Measurements from ENCODE around the gene RARRES2.

RARRES2 gene

DNA sequence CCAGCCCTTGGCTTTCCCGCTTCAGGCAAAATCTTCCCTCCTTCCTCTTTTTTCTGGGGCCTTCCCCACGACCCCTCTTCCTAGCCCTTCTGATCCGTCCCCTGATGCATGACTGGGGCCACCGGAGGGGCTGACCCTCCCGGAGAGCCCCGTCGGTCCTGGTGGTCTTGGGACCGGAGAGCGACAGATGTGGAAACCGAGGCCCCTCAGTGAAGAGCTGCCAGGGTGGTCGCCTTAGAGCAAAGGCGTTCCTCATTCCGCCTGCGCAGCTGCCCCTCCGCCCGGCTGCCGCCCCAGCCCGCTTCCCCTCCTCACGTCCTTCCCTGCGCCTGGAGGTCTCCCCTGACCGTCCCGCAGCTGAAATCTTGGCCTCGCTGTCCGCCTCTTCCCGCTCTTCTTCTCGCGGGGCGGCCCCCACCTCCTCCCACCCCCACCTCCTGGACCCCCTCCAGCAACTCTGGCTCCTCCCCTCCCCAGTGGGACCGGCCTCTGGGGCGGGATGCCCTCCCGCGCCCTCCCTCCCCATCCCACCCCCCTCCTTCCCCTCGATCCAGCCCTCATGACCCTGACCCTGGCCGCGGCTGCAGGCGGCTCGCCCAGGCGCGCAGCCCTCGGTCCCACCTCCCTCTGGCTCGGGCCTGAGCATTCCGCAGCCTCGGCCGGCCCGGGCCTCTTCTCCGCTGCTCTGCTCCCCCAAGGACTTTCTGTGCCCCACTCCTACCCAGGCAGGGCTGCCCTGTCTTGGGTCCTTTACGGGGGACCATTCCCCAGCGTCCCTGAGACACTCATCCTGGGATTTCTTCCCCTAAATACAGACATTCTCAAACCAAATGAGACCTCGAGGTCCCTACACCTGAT is at the start of gene RARRES2:
TSS of gene RARRES2 (minus strand) at position 367 of the 858 bp plus-strand sequence. CDS start 1,020 bp downstream, outside the sequence.
- TF ChIP-seq, protein P1, sequence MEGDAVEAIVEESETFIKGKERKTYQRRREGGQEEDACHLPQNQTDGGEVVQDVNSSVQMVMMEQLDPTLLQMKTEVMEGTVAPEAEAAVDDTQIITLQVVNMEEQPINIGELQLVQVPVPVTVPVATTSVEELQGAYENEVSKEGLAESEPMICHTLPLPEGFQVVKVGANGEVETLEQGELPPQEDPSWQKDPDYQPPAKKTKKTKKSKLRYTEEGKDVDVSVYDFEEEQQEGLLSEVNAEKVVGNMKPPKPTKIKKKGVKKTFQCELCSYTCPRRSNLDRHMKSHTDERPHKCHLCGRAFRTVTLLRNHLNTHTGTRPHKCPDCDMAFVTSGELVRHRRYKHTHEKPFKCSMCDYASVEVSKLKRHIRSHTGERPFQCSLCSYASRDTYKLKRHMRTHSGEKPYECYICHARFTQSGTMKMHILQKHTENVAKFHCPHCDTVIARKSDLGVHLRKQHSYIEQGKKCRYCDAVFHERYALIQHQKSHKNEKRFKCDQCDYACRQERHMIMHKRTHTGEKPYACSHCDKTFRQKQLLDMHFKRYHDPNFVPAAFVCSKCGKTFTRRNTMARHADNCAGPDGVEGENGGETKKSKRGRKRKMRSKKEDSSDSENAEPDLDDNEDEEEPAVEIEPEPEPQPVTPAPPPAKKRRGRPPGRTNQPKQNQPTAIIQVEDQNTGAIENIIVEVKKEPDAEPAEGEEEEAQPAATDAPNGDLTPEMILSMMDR (IDR thresholded peaks at IDR 0.05) = no peak

DNA sequence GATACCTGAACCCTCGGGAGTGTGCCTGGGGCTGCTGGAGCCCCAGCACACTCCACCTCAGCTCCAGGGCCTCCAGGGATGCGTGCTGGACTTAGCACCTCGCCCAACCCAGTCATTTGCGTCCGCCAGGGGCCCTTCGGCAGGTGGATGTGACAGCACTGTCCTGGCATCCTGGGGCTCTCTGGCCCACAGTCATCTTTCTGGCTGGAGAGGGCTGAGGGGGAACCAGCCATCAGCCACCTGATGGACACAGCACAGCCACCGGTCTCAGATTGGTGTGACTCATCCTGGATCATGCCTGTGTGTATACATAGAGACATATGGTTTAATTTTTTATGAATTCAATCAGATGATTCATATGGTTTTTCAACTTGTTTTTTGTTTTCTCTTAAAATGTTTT is 48.8 kb upstream of the RARRES2 start:
- TF ChIP-seq, protein P1 (IDR thresholded peaks at IDR 0.05) = no peak

DNA sequence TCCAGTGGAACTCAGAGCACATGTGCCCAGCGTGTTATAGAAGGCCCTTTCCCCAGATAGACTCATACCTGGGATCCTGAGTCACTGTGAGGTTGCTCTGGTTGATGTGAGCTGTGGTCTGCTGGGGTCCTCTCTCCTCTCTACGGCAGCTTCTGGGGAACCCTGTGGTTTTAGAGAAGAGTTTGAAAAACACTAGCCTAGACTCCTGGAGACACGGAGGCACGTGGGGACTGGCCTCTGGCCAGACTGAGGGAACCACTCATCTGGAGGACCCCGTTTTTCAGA is 48.0 kb upstream of the RARRES2 start:
- TF ChIP-seq, protein P1 (IDR thresholded peaks at IDR 0.05) = no peak

DNA sequence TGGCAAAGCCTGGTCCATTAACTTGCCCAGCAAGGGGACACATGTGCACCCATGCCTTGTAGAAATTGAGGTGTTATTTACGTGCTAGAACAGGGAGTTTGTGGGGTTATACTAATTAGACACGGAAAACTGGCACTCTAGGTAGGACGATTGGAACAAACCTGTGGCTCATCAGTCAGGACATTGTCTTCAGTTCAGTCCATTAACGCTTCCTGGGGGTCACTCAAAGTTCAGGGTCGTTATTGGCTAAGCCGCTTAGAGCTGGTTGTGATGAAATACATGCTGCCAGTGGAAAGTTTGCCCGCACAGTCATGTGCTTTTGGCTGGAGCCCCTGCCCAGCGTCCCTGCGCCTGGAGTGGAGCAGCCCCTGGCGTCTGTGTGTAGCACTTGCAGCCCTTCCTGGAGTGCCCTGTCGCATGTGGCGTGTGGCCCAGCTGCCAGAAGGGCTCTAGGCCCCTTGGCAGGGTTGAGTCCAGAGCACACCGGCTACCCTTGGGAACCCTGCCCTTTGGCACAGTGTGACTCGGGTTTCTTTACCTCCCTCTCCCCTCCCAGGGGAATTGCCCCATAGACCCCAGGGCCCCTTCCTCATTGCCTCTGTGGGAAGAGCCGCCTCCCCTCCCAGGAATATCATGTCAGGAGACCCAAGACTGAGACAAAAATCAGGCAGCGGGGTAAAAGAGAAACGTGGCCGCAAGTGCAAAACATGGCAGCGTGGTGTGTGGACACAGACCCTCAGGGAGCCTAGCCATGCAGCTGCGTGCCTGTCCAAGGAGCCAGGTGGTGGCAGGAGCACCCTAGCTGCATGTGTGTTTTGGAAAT is 47.5 kb upstream of the RARRES2 start:
- TF ChIP-seq, protein P1 (IDR thresholded peaks at IDR 0.05) = peak; percentile 18; the same call in 1 of the 2 replicates

DNA sequence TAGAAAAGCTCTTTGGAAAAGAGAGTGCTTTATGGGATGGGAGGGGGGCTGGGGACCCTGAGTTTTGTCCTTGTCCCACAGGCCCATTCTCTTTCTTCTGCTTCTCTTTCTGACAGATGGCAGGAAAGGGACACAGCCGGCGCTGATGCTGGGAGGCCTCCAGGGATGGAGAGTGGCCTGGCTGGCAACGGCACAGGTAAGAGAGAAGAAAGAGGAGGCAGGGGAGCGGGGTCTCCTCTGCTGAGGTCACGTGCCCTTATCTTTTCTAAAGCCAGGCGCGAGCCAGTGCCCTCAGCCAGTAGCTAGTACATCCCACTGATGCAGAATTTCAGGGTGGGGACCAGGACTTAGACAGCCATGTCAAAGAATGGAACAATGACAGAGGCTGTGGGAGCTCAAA is 46.9 kb upstream of the RARRES2 start:
- TF ChIP-seq, protein P1 (IDR thresholded peaks at IDR 0.05) = no peak

DNA sequence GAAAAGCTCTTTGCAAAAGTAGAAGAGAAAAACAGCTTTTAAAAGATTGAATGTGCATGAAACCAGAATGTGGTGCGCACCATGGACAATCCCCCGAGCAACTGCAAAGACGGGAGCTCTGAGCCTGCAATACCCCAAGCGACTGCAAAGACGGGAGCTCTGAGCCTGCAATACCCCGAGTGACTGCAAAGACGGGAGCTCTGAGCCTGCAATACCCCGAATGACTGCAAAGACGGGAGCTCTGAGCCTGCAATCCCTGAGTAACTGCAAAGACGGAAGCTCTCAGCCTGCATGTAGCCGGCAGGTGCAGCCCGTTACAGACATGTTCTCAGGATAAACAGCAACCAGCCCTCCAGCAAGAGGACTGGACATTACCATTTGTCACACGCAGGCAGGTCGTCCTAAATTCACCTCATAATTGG is 43.9 kb upstream of the RARRES2 start:
- TF ChIP-seq, protein P1 (IDR thresholded peaks at IDR 0.05) = no peak

DNA sequence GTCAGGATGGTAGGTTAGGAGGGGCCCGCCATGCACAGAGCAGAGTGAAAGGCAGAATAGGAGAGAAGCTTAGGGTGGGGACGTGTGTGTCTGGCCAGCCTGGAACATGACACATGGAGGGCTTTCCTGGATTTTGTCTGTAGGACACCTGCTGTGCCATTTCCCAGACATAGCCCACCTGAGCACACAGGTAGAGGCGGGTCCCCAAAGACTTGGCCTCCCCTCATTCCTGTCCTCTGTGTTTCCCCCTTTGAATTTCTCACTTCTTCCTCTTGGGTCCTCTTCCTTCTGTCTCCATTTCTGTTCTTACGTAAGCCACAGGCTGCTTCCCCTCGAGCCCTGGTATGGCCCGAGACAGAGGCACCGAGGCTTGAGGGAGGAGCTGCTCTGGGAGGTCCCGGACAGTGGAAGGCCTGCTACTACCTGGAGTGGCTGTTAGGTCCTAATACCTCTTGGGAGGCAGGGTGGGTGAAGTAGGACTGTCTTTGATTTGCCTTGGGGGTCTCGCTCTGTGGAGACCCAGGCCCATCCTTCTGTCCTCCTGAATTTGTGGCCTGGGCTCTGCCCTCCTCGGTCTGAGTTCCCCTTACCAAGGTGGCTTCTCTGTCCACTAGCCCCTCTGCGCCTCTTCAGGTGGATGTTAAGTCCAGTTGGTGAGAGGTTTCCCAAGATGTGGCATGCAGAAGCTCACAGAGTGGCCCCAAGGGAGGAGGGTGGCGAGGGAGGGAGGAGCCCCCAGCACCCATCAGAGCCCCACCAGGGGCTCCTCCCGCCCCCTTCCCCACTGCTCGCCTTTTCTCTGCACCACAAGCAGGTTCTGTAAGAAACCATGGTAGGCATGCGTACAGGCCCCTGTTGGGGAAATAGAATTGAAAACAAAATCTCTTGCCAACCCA is 43.2 kb upstream of the RARRES2 start:
- TF ChIP-seq, protein P1 (IDR thresholded peaks at IDR 0.05) = no peak
